Effector memory CD8-positive, alpha-beta T cell (primary cell): ENCODE measurements around the gene SLC22A12.
A peak's percentile ranks its signal among the peaks of the same experiment; 100 is the strongest.

ENCODE experiments used
- ATAC-seq: fragments of 150-1000 bp; cut with Tn5 transposase; replicated peaks from 2 replicates; pipeline ENCODE4 v1.10.0; 2021; ENCODE audit warnings: mild to moderate bottlenecking, moderate library complexity
- DNase-seq, 3 experiments: peaks; one replicate each; pipeline ENCODE4 v3.0.0; 2021
- H3K27ac Mint-ChIP-seq, 2 donors: one replicate each; pipeline ENCODE4 v1.8.0; 2022; ENCODE audit warnings: mild to moderate bottlenecking in 2 of 2, mixed read lengths in 2 of 2, moderate library complexity in 2 of 2
- H3K27me3 Mint-ChIP-seq, 2 donors: one replicate each; pipeline ENCODE4 v1.8.0; 2022; ENCODE audit warnings: mixed read lengths in 2 of 2
- H3K36me3 Mint-ChIP-seq: one replicate; pipeline ENCODE4 v1.8.0; 2022; ENCODE audit warnings: mild to moderate bottlenecking, moderate library complexity, mixed read lengths; ENCODE audit not compliant: insufficient read depth
- H3K4me1 Mint-ChIP-seq, 2 donors: one replicate each; pipeline ENCODE4 v1.8.0; 2022; ENCODE audit warnings: low read depth in 2 of 2, mixed read lengths in 2 of 2
- H3K4me3 Mint-ChIP-seq, 2 donors: one replicate each; pipeline ENCODE4 v1.8.0; 2022; ENCODE audit warnings: mild to moderate bottlenecking in 2 of 2, mixed read lengths in 2 of 2, moderate library complexity in 2 of 2
- H3K9me3 Mint-ChIP-seq, 2 donors: one replicate each; pipeline ENCODE4 v1.8.0; 2022; ENCODE audit warnings: mixed read lengths in 2 of 2

SLC22A12 gene

DNA sequence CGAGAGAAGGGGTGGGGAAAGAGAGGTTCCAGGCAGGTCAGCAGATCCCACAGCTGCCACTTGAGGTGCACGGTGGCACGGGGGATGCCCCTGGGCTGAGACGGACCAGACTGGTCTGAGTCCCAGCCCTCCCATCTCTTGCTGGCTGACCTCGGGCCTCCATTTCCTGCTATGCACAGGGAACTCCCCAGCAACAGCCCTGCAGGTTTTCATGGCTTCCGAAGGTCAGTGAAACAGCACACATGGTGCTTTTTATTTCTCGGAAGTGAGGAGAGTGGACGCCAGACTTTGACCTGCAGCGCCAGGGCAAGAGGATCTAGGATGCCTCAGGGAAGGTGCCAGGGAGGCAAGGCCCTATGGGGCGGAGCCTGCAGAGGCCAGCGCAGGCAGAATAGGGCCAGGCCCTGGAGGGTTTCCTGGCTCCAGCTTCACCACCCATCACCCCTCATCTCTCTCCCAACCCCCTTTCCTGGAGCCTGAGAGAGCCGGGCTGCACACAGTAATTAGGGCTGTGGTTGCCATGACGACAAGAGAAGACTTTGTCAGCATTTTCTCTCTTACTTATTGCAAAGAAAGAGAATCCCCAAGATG is 29.5 kb downstream of the SLC22A12 start:
- no peaks in the 10 kb centered on the region for H3K36me3 Mint-ChIP-seq
- H3K4me3 Mint-ChIP-seq = no peak overlapping the region
- DNase-seq (no peak), ATAC-seq (no peak)
- no peaks in the 10 kb centered on the region for H3K27me3 Mint-ChIP-seq
- H3K9me3 Mint-ChIP-seq = no peaks in the 10 kb centered on the region
- peak overlapping the region in 1 of 2 donors; percentile 25 for H3K27ac Mint-ChIP-seq
- peaks cover 0 to 2% of the 10 kb centered on the region in 2 donors for H3K4me1 Mint-ChIP-seq

DNA sequence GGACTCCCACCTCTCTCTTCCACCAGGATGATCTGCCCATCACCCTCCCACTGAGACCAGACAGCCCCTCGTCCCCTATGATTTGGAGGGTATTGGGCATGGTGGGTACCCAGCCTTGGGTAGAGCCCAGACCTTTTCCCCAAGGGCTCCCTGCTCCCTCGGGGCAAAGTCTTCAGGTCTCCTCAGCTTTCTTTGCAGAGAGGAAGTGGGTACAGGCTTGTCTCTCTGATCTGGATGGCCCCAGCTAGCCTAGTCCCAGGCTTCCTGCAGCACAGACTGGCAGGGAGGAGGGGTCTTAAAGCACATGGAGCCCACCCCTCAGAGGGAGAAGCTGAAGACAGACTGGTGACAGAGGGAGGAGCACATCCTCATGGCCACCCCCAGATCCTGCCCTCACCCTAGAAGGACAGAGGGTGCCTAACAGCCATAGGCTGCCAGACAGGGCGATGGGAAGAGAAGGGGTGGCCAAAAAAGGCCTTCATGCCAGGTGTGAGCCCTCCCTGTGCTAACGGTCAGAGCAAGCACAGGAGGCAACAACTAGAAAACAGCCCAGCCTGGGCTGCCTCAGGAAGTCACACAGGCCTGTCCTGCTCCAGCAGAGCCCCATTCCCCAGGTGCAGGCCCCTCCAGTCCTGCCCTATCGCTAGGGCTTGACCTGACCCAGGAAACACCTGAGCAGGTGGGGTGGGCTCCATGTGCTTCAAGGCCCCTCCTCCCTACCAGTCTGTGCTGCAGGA is 30.4 kb downstream of the SLC22A12 start:
- DNase-seq (no peak), ATAC-seq (no peak)
- Mint-ChIP-seq H3K27me3 (no peaks in the 10 kb centered on the region), H3K4me3 (no peak overlapping the region), H3K9me3 (no peaks in the 10 kb centered on the region), H3K4me1 (peaks cover 0 to 2% of the 10 kb centered on the region in 2 donors), H3K36me3 (no peaks in the 10 kb centered on the region), H3K27ac (peak overlapping the region; percentile 21 to 25)

DNA sequence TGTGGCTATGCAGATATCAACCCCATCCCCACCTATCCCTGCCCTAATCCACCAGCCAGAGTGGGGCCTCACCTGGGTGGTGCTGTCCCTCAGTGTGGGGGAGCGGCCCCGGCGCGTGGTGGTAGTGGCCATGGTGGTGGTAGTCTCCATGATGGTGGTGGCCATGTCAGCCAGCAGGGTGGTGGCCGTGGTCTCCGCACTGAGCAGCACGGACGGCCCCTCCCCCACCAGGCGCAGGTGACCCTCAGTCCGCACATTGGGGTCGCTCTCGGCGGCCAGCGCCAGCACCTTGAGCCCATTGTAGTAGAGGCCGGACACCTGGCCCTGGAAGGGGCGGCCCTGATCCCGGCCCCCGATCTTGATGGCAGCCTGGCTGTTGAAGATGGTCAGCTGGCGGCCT is 31.7 kb downstream of the SLC22A12 start:
- no peak for DNase-seq
- H3K27ac Mint-ChIP-seq = peak overlapping the region in 1 of 2 donors; percentile 81
- no peak overlapping the region for H3K4me3 Mint-ChIP-seq
- no peak for ATAC-seq
- H3K36me3 Mint-ChIP-seq = no peaks in the 10 kb centered on the region
- no peaks in the 10 kb centered on the region for H3K9me3 Mint-ChIP-seq
- peaks cover 0 to 2% of the 10 kb centered on the region in 2 donors for H3K4me1 Mint-ChIP-seq
- H3K27me3 Mint-ChIP-seq = no peaks in the 10 kb centered on the region

DNA sequence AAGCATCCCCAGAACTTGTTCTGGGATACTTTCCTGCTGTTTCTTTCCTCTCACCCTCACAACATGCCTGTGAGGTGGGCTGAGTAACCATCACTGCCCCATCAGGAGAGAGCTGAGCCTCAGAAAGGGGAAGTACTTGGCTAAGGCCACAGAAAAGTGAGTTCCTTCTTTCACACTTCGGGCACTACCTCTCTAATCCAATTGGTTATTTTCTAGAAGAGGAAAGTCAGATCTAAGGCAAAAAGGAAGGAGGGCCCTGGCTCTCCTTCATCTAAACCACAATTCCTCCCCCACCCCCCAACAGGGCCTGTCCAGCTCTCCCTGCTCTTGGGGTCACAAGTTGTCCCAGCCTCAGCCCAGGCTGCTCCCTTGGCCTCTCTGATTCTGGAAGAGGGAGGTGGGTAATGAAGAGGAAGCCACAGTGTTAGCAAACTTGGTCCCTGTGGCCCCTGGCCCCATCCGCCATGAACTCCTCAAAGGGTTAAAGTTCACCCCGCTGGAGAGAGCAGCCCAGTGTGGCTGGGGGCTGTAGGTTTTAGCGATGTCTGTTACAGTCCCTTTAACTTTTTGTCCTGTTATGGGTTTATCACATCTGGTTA is 34.0 kb downstream of the SLC22A12 start:
- Mint-ChIP-seq H3K4me1 (no peaks in the 10 kb centered on the region), H3K4me3 (no peak overlapping the region), H3K36me3 (no peaks in the 10 kb centered on the region), H3K9me3 (no peaks in the 10 kb centered on the region), H3K27ac (no peak overlapping the region), H3K27me3 (no peaks in the 10 kb centered on the region)
- ATAC-seq = peak; percentile 21
- no peak for DNase-seq

DNA sequence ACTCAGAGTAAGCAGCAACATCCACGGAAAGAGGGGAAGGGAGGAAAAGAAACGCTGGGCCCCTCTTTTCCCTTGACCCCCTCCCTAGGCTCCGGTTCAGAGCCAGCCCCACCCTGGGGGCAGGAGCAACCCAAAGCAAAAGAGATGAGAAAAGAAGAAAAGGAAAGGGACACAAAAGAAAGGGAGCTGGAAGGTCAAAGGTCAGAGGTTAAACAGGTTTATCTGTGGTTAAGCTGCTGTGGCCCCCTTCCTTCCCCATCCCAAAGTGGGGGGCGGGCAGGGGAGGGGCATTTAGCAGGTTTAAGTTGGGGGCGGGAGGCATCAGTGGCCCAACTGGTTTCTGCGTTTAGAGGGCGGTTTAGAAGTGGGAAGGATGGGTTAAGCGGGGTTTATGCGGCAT is 35.6 kb downstream of the SLC22A12 start:
- H3K27ac Mint-ChIP-seq = no peak overlapping the region
- H3K9me3 Mint-ChIP-seq = no peaks in the 10 kb centered on the region
- H3K36me3 Mint-ChIP-seq = no peaks in the 10 kb centered on the region
- ATAC-seq (no peak), DNase-seq (no peak)
- no peaks in the 10 kb centered on the region for H3K4me1 Mint-ChIP-seq
- H3K4me3 Mint-ChIP-seq = no peak overlapping the region
- H3K27me3 Mint-ChIP-seq = peaks cover 0 to 3% of the 10 kb centered on the region in 2 donors

DNA sequence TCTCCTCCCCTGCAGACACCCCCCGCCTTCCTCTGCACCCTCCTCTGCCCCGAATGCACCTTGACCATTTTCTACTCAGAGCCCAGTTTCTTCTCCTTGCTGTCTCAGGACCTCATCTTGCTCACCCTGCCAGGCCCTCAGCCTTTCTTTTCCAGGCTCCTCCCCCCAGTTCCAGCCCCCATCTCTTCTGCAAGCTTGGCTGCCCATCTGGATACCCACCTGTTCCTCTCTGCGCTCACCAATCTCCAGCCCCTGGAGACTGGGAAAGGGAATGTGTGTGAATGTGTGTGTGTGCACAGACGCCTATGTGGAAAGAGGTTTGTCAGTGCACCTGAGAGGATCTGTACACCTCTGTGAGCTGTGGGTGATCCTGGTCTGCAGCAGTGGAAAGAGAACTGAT is 36.4 kb downstream of the SLC22A12 start:
- Mint-ChIP-seq H3K36me3 (no peaks in the 10 kb centered on the region), H3K4me1 (no peaks in the 10 kb centered on the region), H3K27me3 (peaks cover 0 to 8% of the 10 kb centered on the region in 2 donors), H3K27ac (peak overlapping the region in 1 of 2 donors; percentile 27), H3K9me3 (no peaks in the 10 kb centered on the region), H3K4me3 (no peak overlapping the region)
- DNase-seq = no peak
- no peak for ATAC-seq

DNA sequence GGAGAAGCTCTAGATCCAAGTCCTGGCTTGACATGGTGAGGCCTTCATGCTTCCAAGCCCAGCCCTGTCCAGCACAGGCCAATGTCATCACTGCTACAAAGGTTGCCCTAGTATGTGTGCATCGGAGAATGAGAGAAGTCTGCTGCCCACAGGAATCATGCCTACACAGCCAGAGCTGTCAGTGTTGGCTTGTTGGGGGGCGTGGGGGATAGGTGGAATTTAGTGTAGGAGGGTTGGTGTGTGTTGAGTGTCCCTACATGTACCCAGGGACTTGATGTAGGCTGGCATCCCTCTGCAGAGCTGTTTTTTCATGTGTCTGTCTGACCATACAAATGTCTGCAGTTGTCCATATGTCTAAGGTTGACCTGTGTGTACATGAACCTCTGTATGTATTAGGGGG is 37.6 kb downstream of the SLC22A12 start:
- Mint-ChIP-seq H3K27me3 (peaks cover 0 to 9% of the 10 kb centered on the region in 2 donors), H3K27ac (no peak overlapping the region), H3K36me3 (no peaks in the 10 kb centered on the region), H3K4me3 (no peak overlapping the region), H3K4me1 (peaks cover 2 to 5% of the 10 kb centered on the region in 2 donors), H3K9me3 (no peaks in the 10 kb centered on the region)
- ATAC-seq (no peak), DNase-seq (no peak)

DNA sequence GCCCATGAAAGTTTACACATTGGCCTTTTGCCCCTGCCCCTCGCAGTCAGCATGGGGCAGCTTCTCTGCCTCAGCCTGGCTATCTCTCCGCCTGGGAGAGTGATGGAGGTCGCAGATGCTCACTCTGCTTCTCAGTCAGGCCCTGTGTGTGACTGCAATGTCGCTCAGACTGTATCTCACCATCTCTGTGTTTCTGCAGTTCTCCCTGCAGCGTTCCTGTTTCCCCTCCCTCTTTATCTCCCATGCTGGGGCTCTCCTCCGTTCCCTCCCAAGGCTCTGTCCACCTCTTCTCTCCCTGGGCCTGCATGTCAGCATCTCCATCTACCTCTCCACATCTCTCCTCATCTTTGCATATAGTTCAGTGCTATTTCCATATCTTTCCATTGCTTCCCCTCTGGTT is 38.1 kb downstream of the SLC22A12 start:
- Mint-ChIP-seq H3K36me3 (no peaks in the 10 kb centered on the region), H3K4me3 (no peak overlapping the region), H3K27me3 (peaks cover 0 to 14% of the 10 kb centered on the region in 2 donors), H3K9me3 (no peaks in the 10 kb centered on the region), H3K27ac (no peak overlapping the region), H3K4me1 (peaks cover 7 to 10% of the 10 kb centered on the region in 2 donors)
- ATAC-seq (no peak), DNase-seq (no peak)

DNA sequence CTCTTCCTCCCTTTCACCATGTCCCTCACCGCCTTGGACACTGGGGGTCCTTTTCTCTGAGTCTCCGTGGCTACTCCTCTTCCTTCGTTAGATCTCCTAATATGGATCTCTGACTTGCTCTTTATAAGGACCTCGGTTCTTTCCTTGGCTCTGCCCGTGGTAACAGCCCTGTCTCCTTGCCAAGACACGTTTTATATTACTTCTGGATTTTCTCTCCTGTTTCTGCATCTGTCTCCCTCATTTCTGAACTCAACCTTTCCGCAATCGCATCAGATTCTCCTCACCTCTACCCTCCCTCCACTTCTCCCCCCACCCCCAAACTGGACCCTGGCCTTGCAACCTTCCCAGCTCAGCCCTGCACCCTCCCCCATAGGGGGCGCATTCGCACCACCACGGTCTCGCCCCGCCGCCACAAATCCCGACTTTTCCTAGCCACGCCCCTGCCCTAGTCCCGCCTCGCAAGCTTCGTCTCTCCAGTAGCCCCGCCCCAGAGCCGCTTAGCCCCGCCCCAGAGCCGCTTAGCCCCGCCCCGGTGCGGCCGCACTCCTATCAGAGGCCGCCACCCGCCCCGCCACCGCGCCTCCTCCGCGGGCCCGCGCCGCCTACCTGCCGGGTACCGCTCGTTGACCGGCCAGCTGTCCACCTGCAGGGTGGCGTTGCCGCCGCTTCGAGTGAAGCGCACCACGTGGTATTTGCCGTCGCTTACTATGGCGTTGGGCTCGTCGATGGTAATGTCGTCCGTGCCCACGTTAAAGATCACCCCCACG is 39.0 kb downstream of the SLC22A12 start:
- Mint-ChIP-seq H3K36me3 (no peaks in the 10 kb centered on the region), H3K27me3 (peaks cover 9 to 23% of the 10 kb centered on the region in 2 donors), H3K27ac (no peak overlapping the region), H3K9me3 (no peaks in the 10 kb centered on the region), H3K4me1 (peaks cover 10 to 19% of the 10 kb centered on the region in 2 donors), H3K4me3 (no peak overlapping the region)
- ATAC-seq (no peak), DNase-seq (no peak)

DNA sequence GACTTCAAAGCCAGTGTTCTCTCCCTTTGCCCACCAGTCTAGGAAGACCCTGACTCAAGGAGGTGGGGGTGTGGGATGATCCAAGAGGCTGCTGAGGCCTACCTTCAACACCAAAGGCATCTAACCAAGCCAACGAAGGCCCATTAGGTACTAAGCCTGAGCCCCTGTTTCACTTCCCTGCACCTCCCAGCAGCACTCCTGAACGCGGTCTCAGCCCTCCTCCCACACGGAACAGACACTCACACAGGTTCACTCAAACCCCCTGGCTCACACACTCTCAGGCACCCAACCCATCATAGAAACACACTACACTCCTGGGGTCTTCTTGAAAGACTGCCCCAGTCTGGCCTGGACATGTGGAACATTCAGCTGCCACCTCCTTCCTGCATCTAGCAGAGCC is 40.7 kb downstream of the SLC22A12 start:
- DNase-seq (no peak), ATAC-seq (no peak)
- no peaks in the 10 kb centered on the region for H3K36me3 Mint-ChIP-seq
- peaks cover 12 to 33% of the 10 kb centered on the region in 2 donors for H3K27me3 Mint-ChIP-seq
- peaks cover 10 to 19% of the 10 kb centered on the region in 2 donors for H3K4me1 Mint-ChIP-seq
- H3K4me3 Mint-ChIP-seq = no peak overlapping the region
- H3K9me3 Mint-ChIP-seq = no peaks in the 10 kb centered on the region
- peak overlapping the region in 1 of 2 donors; percentile 26 for H3K27ac Mint-ChIP-seq

DNA sequence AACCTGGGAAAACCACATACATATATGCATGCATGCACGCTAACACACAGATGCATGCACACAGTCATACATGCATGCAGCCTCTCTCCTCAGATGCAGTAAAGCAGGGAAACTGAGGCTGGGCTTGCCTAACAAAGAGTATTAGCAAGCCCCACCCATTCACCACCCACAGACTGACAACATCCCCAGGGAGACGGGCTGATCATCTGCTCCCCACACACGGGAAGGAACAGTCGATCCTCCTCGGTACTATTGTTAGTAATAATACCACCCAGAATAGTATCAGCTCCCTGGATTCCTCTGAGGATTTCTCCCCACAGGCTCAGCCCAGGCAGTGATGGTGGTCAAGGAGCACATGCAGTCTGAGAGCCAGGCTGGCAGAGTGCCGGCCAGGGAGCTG is 41.2 kb downstream of the SLC22A12 start:
- H3K27me3 Mint-ChIP-seq = peaks cover 12 to 33% of the 10 kb centered on the region in 2 donors
- H3K27ac Mint-ChIP-seq = peak overlapping the region in 1 of 2 donors; percentile 26
- ATAC-seq = no peak
- H3K36me3 Mint-ChIP-seq = no peaks in the 10 kb centered on the region
- H3K4me1 Mint-ChIP-seq = peaks cover 10 to 19% of the 10 kb centered on the region in 2 donors
- H3K9me3 Mint-ChIP-seq = no peaks in the 10 kb centered on the region
- no peak overlapping the region for H3K4me3 Mint-ChIP-seq
- no peak for DNase-seq

DNA sequence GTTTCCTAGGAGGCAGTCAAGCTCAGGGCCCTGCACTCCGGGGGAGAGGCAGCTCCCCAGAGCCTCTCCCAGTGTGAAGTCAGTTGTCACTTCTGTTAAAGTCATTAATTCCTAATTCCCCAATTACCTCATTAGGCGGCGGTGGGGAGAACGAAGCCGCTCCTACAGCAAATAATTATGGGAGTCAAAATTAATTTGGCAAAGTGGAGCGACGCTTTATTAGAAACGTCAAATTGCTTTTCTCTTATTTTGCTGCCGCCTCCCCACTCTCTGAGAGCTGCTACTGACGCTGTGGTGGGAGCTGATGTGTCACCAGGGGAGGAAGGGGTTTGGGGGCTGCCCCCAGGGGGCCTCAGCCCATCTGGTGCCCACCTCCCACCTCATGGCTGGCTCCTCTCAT is 41.6 kb downstream of the SLC22A12 start:
- ATAC-seq (no peak), DNase-seq (no peak)
- peaks cover 10 to 19% of the 10 kb centered on the region in 2 donors for H3K4me1 Mint-ChIP-seq
- peaks cover 12 to 33% of the 10 kb centered on the region in 2 donors for H3K27me3 Mint-ChIP-seq
- H3K36me3 Mint-ChIP-seq = no peaks in the 10 kb centered on the region
- no peaks in the 10 kb centered on the region for H3K9me3 Mint-ChIP-seq
- no peak overlapping the region for H3K27ac Mint-ChIP-seq
- H3K4me3 Mint-ChIP-seq = no peak overlapping the region

DNA sequence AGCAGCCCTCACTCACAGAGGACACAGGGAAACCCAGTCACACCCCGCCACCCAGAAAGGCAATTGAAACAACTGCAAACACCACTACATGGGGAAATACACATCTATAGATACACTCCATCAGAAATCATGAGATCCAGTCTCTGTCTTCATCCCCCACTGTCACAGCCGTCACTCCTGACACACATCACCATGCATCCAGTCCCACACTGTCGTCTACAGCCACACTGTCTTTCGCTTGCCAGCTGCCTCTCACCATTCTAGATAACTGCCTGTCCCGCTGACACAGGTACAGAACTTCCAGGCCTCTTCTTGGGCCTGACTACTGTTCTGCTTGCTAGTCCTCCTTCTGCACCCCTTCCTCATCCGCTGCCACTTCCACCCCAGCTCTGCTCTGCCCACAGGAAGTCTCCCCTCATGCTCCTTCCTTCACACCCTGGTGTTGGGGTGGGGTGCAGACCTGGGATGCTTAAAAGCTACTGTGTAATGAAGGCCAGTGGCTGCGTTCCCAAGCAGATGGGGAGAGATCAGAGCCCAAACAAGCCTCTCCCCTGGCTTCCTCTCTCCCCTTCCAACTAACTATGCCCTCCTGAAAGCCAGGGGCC is 42.6 kb downstream of the SLC22A12 start:
- Mint-ChIP-seq H3K36me3 (no peaks in the 10 kb centered on the region), H3K9me3 (no peaks in the 10 kb centered on the region), H3K27ac (peak overlapping the region; percentile 83 to 84), H3K4me3 (peak overlapping the region; percentile 6 to 44), H3K27me3 (peaks cover 12 to 33% of the 10 kb centered on the region in 2 donors), H3K4me1 (peaks cover 10 to 19% of the 10 kb centered on the region in 2 donors)
- ATAC-seq (peak; percentile 21), DNase-seq (no peak)
